ENCODE data around the gene COPS8. TPM values are rescaled to one million over a fixed set of nuclear protein-coding genes. Genes with fewer than 3 reads are reported as not detected.

The COPS8 gene
- polyA plus RNA-seq (2013, experiment 1 of 2; ENCODE audit: insufficient read length) = 67.2 TPM
- polyA plus RNA-seq (2013, experiment 2 of 2; ENCODE audit: insufficient read length) = 68.3 TPM

GRCh38 chr2:237085248-237086221 lies at the start of gene COPS8:
Gene COPS8, plus strand, starts transcription at chr2:237085889. Its CDS starts 76 bp downstream, at chr2:237085965.
- peak; percentile 95 for DNase-seq

DNA sequence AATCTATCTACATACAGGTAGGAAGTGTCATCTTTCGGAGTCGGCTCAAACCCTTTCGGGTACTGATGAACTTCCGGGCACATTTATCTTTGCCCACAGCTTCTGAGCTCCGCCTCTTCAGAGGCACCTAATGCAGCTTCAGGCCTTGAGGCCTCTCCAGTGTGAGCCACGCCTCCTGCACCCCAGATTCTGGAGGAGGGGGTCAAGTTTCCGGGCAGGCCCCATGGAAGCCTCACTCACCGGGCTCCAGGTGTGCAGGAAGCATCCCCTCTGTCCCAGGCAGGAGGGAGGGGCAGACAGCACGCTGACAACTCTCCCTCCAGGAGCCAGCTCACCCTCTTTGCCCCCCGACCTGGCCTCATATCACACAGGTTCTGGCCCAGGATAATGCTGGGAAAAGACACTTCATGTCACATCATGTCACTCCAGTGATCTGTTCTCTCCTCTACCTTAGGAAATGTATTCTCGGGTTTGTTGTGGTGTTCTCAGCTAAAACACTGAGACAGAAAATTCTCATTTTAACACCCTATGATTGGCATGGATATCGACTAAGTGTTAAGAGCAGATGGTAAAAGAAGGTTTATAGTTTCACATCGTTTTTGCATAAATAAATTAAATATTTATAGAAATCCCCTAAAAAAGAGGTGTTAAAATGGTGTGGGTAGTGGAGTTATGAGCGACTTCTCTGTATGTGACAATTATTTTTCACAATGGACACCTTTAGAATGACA lies 46.2 kb upstream of the COPS8 start:
- DNase-seq = no peak

GRCh38 chr2:237041231-237041630 lies 44.5 kb upstream of the COPS8 start:
- DNase-seq = no peak

DNA sequence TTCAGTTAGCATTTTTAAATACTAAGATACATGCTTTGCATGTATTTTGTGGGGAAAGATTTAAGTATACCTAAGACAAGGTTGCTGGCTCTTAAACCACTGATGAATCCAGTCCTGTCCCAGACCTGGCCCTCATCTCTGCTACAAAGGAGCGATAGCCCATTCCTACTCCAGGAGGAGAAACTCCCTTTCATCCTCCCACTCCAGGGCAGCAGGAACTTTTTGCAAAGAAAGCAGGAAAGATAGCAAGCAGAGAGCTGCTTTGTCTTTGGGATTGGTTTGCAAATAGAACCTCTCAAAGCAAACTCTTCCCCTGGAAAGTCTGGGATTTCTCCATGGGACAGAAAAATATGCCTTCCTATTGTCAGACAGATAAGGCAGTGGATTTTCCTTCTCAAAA lies 43.6 kb upstream of the COPS8 start:
- DNase-seq = no peak

GRCh38 chr2:237043866-237044265 lies 41.8 kb upstream of the COPS8 start:
- no peak for DNase-seq

- DNase-seq = no peak
Observed at GRCh38 chr2:237044281-237044680, 41.4 kb upstream of the COPS8 start.

- peak; percentile 88 for DNase-seq
Observed at GRCh38 chr2:237045449-237045848, 40.2 kb upstream of the COPS8 start.

DNA sequence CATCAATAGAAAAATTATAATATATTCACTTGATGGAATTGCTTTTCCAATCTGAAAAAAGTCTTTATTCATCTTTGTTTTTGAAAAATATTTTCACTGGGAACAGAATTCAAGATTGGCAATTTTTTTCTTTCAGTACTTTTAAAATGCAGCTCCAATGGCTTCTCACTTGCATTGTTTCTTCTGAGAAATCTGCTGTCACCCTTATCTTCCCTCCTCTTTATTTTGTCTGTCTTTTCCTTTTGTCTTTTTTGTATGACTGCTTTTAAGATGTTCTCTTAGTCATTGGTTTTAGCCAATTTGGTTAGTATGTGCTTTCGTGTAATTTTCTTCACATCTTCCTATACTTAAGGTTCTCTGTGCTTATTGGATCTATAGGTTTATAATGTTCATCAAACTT lies 37.1 kb upstream of the COPS8 start:
- no peak for DNase-seq

DNA sequence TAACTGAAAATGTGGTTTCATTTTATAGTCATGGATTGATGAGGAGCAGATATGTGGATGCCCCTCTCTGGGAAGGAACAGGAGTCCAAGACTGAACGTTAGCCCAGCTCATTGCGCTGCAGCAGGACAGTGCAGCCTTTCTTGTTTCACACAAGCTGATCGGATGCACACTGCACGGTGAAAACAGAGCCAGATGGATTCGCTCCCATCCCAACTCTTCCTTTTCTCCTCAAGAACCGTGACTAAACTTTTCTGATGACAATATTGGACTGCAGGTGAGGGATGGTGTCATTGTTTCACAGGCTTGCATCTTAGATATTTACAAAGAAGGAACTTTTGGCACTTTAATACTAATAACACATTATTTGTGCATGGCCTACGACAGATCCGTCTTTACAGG lies 33.8 kb upstream of the COPS8 start:
- no peak for DNase-seq

DNA sequence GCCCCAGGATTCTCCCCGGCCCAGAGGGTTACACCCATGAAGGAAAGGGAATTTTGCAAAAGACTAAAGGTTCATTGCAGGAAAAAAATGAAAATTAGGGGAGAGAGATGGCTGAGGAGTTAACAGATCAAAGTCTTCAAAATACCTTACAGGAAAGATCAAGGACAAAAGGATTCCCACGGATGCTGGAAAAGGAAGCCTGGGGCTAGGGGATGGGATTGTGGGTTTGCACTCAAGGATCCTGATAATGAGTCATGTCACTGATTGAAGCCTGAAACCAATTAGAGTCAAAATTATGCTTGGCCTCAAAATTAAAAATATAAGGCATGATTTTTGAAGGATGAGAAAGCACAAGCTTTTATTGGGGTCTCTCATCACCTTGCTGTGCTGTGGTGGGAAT lies 32.6 kb upstream of the COPS8 start:
- DNase-seq = peak; percentile 15

GRCh38 chr2:237055386-237056100 lies 30.1 kb upstream of the COPS8 start:
- no peak for DNase-seq

GRCh38 chr2:237056287-237056875 lies 29.3 kb upstream of the COPS8 start:
- no peak for DNase-seq

- DNase-seq = no peak
Observed at GRCh38 chr2:237057107-237057506, 28.6 kb upstream of the COPS8 start.

GRCh38 chr2:237057893-237058300 lies 27.8 kb upstream of the COPS8 start:
- DNase-seq = no peak

DNA sequence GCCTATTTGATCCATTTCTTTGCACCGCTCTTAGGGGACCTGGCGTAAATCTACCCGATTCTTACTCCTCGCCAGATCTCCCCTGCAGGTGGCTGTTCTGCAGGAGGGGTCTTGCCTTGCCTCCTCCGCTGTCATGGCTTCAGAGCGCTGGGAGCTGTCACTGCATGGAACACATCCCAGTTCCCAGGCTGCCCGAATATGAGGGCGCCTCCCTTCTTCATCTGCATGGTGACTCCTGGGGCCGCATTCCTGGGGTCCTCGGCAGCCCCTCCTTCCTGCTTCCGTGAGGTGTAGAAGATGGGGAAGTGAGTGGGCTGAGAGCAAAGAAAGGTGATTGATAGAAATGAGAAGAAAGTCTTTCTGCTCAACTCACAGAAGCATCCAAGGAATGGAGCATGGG lies 27.3 kb upstream of the COPS8 start:
- DNase-seq = no peak

- no peak for DNase-seq
Observed at GRCh38 chr2:237059155-237059875, 26.4 kb upstream of the COPS8 start.

DNA sequence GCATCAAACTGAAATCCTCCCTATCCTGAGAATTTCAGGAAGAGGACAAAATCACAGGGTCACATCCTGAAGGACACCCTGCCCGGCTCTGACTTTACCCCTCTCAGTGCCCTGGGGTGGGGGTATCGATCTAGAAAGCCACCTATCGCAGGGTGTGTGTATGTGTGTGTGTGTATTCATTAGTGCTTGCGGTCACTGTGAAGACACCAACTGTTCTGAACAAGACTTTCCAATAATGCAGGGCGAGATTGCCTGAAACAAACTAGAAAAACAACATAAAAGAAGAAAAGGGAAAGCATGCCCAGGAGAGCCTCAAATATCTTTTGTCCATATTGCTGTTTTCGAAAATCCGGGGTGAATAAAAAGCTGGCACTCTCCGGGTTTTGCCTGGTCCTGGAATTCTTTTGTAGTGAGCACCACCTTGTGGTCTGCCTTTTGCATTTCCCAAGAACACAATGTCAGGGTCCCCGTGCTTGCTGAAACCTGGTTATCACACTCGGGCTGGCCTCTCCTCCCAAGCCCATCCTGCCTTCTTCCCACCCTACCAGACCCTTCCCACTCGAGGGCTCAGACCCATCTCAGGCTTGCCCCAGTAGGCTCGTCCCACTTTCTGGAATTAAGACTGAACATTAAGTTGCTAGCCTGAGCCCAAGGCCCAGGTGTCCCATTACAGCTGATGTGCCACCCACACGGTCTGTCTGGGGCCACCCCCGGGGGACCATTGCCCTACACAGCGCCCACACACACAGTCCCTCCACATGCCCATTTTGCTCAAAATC lies 25.0 kb upstream of the COPS8 start:
- DNase-seq = peak; percentile 77

DNA sequence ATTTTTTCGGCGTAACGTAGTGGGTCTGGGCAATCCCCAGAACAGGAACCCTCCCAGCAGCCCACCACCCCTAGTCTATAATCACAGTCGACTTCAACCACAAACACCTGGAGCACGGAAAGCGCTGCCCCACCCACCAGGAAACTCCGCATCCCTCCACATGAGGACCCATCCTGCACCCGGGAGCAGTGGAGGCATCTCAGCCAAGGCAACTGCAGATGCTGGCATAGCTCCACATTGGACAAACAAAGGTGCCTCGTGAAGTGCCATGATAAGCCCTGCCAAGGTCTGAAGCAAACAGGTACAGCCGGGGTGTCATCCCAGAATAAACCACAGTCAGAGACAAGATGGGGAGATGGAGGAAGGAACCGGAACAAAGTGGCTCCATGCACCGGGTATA lies 24.3 kb upstream of the COPS8 start:
- DNase-seq = no peak

GRCh38 chr2:237062585-237062984 lies 23.1 kb upstream of the COPS8 start:
- DNase-seq = peak; percentile 37

- no peak for DNase-seq
Observed at GRCh38 chr2:237064203-237065070, 21.3 kb upstream of the COPS8 start.

All from fibroblast of skin of scalp (primary cell).